DOHH2 (cell line): ENCODE measurements around the gene KIF25.
"Not testable (repeated sequence)": the region's sequence is repeated elsewhere in the genome, so short reads cannot be mapped to it uniquely, and the experiment has no call there.

Experiments
- H3F3A ChIP-seq: fragments of 200-600 bp; sonication (generic), shearing (Covaris generic); 2 replicates; pipeline ENCODE4 v1.6.0; 2016; ENCODE audit warnings: antibody characterized with exemption, mild to moderate bottlenecking; ENCODE audit not compliant: control insufficient read depth, insufficient read depth
- H3K27ac ChIP-seq: fragments of 200-600 bp; sonication (generic); 2 replicates; pipeline ENCODE4 v1.5.1; 2014; ENCODE audit warnings: low read depth, mild to moderate bottlenecking, low read length, moderate library complexity
- H3K27me3 ChIP-seq: fragments of 200-600 bp; sonication (generic); 2 replicates; pipeline ENCODE4 v1.6.1; 2014; ENCODE audit warnings: mild to moderate bottlenecking, low read length, mixed read lengths; ENCODE audit not compliant: control insufficient read depth
- H3K36me3 ChIP-seq: fragments of 200-600 bp; sonication (generic); 2 replicates; pipeline ENCODE4 v1.6.1; 2014; ENCODE audit warnings: mild to moderate bottlenecking, low read length, moderate library complexity, mixed read lengths; ENCODE audit not compliant: control insufficient read depth
- H3K4me1 ChIP-seq: fragments of 200-600 bp; sonication (generic); 2 replicates; pipeline ENCODE4 v1.6.1; 2014; ENCODE audit warnings: mild to moderate bottlenecking, low read length, mixed read lengths; ENCODE audit not compliant: control insufficient read depth
- H3K4me2 ChIP-seq: fragments of 200-600 bp; sonication (generic); 2 replicates; pipeline ENCODE4 v1.6.0; 2014; ENCODE audit warnings: mild to moderate bottlenecking, low read length, moderate library complexity
- H3K4me3 ChIP-seq: fragments of 200-600 bp; sonication (generic); 2 replicates; pipeline ENCODE4 v1.5.1; 2014; ENCODE audit warnings: mild to moderate bottlenecking, low read length, mixed read lengths
- H3K79me2 ChIP-seq: fragments of 200-600 bp; sonication (generic); 2 replicates; pipeline ENCODE4 v1.6.1; 2014; ENCODE audit warnings: mild to moderate bottlenecking, low read length, mixed read lengths; ENCODE audit not compliant: control insufficient read depth
- H3K9me2 ChIP-seq: fragments of 200-600 bp; sonication (generic); replicated peaks from 2 replicates; pipeline ENCODE4 v1.6.1; 2014; ENCODE audit warnings: mild to moderate bottlenecking, low read length, mixed read lengths; ENCODE audit not compliant: control insufficient read depth
- H3K9me3 ChIP-seq: fragments of 200-600 bp; sonication (generic); 2 replicates; pipeline ENCODE4 v1.6.1; 2014; ENCODE audit warnings: antibody characterized with exemption, low read length, mixed read lengths; ENCODE audit not compliant: control insufficient read depth, insufficient read depth
- H4K20me1 ChIP-seq: fragments of 200-600 bp; sonication (generic); 2 replicates; pipeline ENCODE4 v1.6.0; 2014; ENCODE audit warnings: low read depth, mild to moderate bottlenecking, antibody characterized with exemption, low read length, moderate library complexity; ENCODE audit not compliant: control insufficient read depth, insufficient read depth
- EZH2phosphoT487 ChIP-seq: fragments of 200-600 bp; sonication (generic); IDR thresholded peaks from 2 replicates; pipeline ENCODE4 v1.6.1; 2017; ENCODE audit warnings: borderline replicate concordance, mild to moderate bottlenecking, antibody characterized with exemption, low read length, moderate library complexity, mixed read lengths
- TF ChIP-seq, protein P1 (sequence below): fragments of 200-600 bp; sonication (generic); IDR thresholded peaks from one replicate; pipeline ENCODE4 v1.5.1; 2014; ENCODE audit warnings: antibody characterized with exemption, mild to moderate bottlenecking, low read depth, low read length; ENCODE audit not compliant: poor library complexity, severe bottlenecking

Gene KIF25

DNA sequence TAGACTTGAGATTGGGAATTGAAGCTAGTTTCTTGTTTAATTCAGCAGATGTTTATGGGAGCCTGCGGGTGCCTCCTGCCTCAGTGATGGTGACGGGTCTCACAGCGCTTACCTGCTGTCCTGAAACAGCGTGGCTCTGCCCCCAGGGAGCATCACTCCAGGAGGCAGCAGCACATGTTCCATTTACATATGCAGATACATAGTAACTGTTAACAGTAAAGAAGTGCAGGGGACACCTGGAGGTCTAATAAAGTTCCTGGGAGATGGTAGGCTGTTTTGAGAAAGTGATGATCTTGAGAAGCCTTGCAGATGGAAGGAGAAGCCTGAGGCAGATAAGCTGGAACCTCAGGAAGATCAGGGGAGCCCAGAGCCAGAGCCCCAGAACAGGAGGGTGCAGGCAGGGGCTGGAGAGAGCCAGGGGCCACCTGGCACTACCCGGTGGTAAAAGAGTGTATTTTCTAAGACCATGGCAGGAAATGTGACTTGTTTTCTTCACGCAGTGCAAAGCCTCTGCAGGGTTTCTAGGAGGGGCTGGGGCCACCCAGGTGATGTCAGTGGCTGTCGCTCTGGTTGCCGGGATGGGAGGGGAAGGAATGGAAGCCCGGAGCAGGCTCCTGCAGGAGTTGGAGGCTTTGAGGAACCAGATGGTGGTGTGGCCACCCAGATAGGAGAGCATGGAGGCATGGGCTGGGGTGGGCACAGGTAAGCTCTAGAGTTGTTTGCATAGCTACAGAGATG lies 24.2 kb upstream of the KIF25 start:
- no peak overlapping the region for H3K4me2 ChIP-seq

DNA sequence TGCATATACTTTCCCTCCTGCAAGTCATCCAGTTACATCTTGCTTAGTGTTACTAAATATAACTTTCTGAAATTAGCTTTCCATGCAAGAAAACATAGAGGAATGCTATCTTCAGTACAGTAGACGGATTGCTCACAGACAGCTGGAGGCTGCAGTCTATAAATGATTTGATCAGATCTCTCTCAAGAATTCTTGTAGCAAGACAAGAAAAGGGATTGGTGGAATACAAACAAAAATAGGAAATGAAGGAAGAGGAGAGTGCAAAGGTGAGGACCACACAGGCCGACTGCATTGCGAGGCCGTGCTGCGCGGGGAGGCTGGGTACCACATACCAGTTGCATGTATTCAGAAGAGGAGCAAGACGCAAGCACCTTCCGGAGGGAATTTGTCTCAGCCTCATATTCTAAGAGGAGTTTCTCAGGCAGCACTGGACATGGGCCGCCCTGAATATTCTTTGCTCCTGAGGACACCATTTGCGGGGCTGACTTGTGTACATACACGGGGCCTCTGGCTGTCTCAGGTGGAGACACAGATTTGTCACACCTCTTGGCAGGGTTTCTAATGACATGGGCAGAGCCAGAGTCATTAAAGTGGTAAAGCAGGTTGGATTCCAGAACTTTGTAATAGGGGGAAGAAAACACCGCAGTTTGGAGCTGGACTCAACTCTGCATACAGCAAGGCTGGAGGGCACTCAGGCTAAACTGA lies 22.7 kb upstream of the KIF25 start:
- no peaks in the 10 kb centered on the region for H3K27me3 ChIP-seq
- H3K9me3 ChIP-seq = peaks cover 3% of the 10 kb centered on the region
- TF ChIP-seq, protein P1, sequence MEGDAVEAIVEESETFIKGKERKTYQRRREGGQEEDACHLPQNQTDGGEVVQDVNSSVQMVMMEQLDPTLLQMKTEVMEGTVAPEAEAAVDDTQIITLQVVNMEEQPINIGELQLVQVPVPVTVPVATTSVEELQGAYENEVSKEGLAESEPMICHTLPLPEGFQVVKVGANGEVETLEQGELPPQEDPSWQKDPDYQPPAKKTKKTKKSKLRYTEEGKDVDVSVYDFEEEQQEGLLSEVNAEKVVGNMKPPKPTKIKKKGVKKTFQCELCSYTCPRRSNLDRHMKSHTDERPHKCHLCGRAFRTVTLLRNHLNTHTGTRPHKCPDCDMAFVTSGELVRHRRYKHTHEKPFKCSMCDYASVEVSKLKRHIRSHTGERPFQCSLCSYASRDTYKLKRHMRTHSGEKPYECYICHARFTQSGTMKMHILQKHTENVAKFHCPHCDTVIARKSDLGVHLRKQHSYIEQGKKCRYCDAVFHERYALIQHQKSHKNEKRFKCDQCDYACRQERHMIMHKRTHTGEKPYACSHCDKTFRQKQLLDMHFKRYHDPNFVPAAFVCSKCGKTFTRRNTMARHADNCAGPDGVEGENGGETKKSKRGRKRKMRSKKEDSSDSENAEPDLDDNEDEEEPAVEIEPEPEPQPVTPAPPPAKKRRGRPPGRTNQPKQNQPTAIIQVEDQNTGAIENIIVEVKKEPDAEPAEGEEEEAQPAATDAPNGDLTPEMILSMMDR = no peak
- TF ChIP-seq EZH2phosphoT487 = no peak
- H3K36me3 ChIP-seq = no peaks in the 10 kb centered on the region
- H3K4me3 ChIP-seq = no peak overlapping the region
- no peaks in the 10 kb centered on the region for H4K20me1 ChIP-seq
- no peaks in the 10 kb centered on the region for H3K9me2 ChIP-seq
- no peaks in the 10 kb centered on the region for H3K79me2 ChIP-seq
- no peak overlapping the region for H3K27ac ChIP-seq
- no peak overlapping the region for H3K4me2 ChIP-seq
- no peaks in the 10 kb centered on the region for H3K4me1 ChIP-seq
- H3F3A ChIP-seq = no peaks in the 10 kb centered on the region

More for the DNA sequence above, 24.2 kb upstream of the KIF25 start:
- H3K79me2 ChIP-seq = no peaks in the 10 kb centered on the region
- H3K9me3 ChIP-seq = peaks cover 3% of the 10 kb centered on the region
- no peaks in the 10 kb centered on the region for H3K4me1 ChIP-seq
- TF ChIP-seq EZH2phosphoT487 = no peak
- TF ChIP-seq, protein P1 = no peak
- no peaks in the 10 kb centered on the region for H3F3A ChIP-seq
- H3K9me2 ChIP-seq = no peaks in the 10 kb centered on the region
- no peak overlapping the region for H3K27ac ChIP-seq
- H4K20me1 ChIP-seq = no peaks in the 10 kb centered on the region
- H3K4me3 ChIP-seq = no peak overlapping the region
- no peaks in the 10 kb centered on the region for H3K27me3 ChIP-seq
- H3K36me3 ChIP-seq = no peaks in the 10 kb centered on the region

DNA sequence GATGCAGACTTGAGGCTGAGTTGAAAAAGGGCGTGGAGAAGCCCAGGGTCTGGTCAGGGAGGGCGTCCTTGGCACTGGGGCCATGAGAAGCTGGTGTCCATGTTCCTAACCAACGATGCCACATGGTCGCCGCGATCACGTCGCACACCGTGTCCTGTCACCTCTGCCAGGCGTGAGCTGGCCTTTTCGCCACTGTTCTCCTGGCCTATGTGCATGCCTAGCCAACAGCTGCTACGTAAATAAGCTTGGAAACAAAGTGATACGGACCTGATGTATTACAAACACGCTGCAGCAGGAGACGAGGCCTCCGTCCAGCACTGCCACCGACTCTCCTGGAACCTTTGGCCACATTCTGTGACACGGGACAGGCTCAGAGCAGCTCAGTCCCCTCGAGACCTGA lies 22.0 kb upstream of the KIF25 start:
- Histone ChIP-seq H3F3A (no peaks in the 10 kb centered on the region), H3K27me3 (no peaks in the 10 kb centered on the region), H3K4me2 (no peak overlapping the region), H3K79me2 (no peaks in the 10 kb centered on the region), H3K4me3 (no peak overlapping the region), H3K36me3 (no peaks in the 10 kb centered on the region), H3K9me2 (no peaks in the 10 kb centered on the region), H3K9me3 (peaks cover 3% of the 10 kb centered on the region), H4K20me1 (no peaks in the 10 kb centered on the region), H3K27ac (no peak overlapping the region), H3K4me1 (no peaks in the 10 kb centered on the region)
- TF ChIP-seq EZH2phosphoT487 = no peak
- TF ChIP-seq, protein P1 = no peak

DNA sequence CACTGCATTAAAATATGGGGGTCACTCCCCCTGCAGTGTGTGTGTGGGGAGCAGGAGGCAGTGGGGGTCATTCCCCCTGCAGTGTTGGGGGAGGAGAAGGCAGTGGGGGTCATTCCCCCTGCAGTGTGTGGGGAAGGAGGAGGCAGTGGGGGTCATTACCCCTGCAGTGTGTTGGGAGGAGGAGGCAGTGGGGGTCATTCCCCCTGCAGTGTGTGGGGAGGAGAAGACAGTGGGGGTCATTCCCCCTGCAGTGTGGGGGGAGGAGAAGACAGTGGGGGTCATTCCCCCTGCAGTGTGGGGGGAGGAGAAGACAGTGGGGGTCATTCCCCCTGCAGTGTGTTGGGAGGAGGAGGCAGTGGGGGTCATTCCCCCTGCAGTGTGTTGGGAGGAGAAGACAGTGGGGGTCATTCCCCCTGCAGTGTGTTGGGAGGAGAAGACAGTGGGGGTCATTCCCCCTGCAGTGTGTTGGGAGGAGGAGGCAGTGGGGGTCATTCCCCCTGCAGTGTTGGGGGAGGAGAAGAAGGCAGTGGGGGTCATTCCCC lies 21.3 kb upstream of the KIF25 start:
- not testable (repeated sequence) for H3F3A ChIP-seq, H3K27ac ChIP-seq, H4K20me1 ChIP-seq, H3K9me2 ChIP-seq, H3K4me2 ChIP-seq, H3K27me3 ChIP-seq, H3K36me3 ChIP-seq, H3K79me2 ChIP-seq, H3K9me3 ChIP-seq, H3K4me1 ChIP-seq, H3K4me3 ChIP-seq
